ENCODE data around the gene PEX3. TPM values are rescaled to one million over a fixed set of nuclear protein-coding genes. Genes with fewer than 3 reads are reported as not detected.

The PEX3 gene
- total and polyA plus RNA-seq, 9 donors: 12.0 to 29.3 (median 18.1) TPM

DNA sequence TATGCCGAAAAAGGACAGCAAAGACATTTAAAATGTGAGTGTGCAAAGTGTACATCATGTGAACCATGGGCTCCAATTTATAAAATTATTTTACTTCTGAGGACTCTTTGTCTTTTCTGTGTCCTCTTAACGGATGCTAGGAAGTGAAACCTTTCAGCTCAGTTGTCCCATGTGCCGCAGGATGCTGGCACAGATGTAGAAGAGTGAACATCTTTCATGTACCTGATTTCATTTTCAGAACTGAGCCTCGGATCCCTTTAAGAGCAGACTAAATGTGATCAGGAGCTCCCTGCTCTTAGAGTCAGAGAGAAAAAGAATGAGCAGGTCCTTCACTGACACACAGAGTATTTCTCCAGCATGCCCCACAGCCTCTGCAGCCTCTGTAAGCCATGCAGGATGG, 88.5 kb downstream of the PEX3 start:
- WGBS, 3 donors: 94 to 95% (median 95%) methylated on average over 4 of the region's 4 CpGs

GRCh38 chr6:143539734-143540133, 89.1 kb downstream of the PEX3 start:
- Histone ChIP-seq H3K9me3 (no peaks in the 10 kb centered on the region), H3K4me3 (no peak overlapping the region), H3K27me3 (no peaks in the 10 kb centered on the region), H3K36me3 (no peaks in the 10 kb centered on the region), H3K27ac (no peak overlapping the region), H3K4me1 (ENCODE audit: insufficient read depth) (peaks cover 2% of the 10 kb centered on the region)
- intact Hi-C loops (cut with DNase I): no loop called here
- no peak for DNase-seq
- WGBS, 3 donors: 80 to 89% (median 84%) methylated on average over 7 of the region's 7 CpGs
- TF ChIP-seq POLR2A (IDR thresholded peaks at IDR 0.05) (no peak), EP300 (IDR thresholded peaks at IDR 0.05) (no peak)
- TF ChIP-seq, protein P1, sequence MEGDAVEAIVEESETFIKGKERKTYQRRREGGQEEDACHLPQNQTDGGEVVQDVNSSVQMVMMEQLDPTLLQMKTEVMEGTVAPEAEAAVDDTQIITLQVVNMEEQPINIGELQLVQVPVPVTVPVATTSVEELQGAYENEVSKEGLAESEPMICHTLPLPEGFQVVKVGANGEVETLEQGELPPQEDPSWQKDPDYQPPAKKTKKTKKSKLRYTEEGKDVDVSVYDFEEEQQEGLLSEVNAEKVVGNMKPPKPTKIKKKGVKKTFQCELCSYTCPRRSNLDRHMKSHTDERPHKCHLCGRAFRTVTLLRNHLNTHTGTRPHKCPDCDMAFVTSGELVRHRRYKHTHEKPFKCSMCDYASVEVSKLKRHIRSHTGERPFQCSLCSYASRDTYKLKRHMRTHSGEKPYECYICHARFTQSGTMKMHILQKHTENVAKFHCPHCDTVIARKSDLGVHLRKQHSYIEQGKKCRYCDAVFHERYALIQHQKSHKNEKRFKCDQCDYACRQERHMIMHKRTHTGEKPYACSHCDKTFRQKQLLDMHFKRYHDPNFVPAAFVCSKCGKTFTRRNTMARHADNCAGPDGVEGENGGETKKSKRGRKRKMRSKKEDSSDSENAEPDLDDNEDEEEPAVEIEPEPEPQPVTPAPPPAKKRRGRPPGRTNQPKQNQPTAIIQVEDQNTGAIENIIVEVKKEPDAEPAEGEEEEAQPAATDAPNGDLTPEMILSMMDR (IDR thresholded peaks at IDR 0.05): no peak

More for the DNA sequence above, 88.5 kb downstream of the PEX3 start:
- H3K4me3 ChIP-seq: no peak overlapping the region
- intact Hi-C loops (cut with DNase I): no loop called here
- TF ChIP-seq EP300 (IDR thresholded peaks at IDR 0.05): no peak
- TF ChIP-seq, protein P1 (IDR thresholded peaks at IDR 0.05): no peak
- no peak for TF ChIP-seq POLR2A (IDR thresholded peaks at IDR 0.05)
- no peaks in the 10 kb centered on the region for H3K9me3 ChIP-seq
- no peaks in the 10 kb centered on the region for H3K36me3 ChIP-seq
- no peak overlapping the region for H3K27ac ChIP-seq
- no peaks in the 10 kb centered on the region for H3K27me3 ChIP-seq
- DNase-seq: no peak
- peaks cover 2% of the 10 kb centered on the region for H3K4me1 ChIP-seq (ENCODE audit: insufficient read depth)

DNA sequence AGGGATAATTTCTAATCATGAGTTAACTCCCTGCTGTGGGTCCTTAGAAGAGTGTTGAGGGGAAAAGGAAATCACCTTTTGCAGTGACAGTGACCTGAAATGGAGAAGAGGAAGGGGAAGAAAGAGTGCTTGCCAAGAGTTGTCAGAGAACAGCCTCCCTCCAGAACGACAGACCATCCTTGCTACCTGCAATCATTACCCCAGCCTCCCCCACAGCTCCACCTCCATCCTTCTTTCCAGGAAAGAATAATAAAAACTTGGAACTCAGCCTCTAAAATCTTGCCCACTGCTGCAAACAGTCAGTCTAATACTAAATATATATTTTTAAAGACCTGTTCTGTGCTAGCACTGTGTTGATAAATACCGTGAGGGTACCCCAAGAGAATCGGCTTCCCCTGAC, 89.6 kb downstream of the PEX3 start:
- TF ChIP-seq EP300 (IDR thresholded peaks at IDR 0.05) (no peak), POLR2A (IDR thresholded peaks at IDR 0.05) (no peak)
- TF ChIP-seq, protein P1 (IDR thresholded peaks at IDR 0.05): no peak
- no peak overlapping the region for H3K27ac ChIP-seq
- H3K9me3 ChIP-seq: no peaks in the 10 kb centered on the region
- peaks cover 2% of the 10 kb centered on the region for H3K4me1 ChIP-seq (ENCODE audit: insufficient read depth)
- DNase-seq: no peak
- 34 to 54% (median 48%) methylated on average over 3 of the region's 3 CpGs for WGBS, 3 donors
- no peak overlapping the region for H3K4me3 ChIP-seq
- intact Hi-C loops (cut with DNase I): no loop called here
- no peaks in the 10 kb centered on the region for H3K27me3 ChIP-seq
- no peaks in the 10 kb centered on the region for H3K36me3 ChIP-seq

Small RNA genes lying within 50 kb of the gene (small RNA-seq; reads per million reads assigned to genes)
- gene RNA5SP221: not detected

Other genes with a start within 250 kb of the PEX3 start
- gene ADAT2, start 110 bp upstream of the PEX3 start, total RNA-seq: 1 to 10 TPM; 2.5 to 6.1 (median 4.6) TPM
- gene ADAT2, start 110 bp upstream of the PEX3 start, polyA plus RNA-seq: 1 to 10 TPM; 1.9 to 5.1 TPM
- 10 to 100 TPM; 23.2 to 55.5 (median 44.8) TPM for gene FUCA2, start 60.9 kb downstream of the PEX3 start, total RNA-seq
- 10 to 100 TPM; 34.6 to 68.1 TPM for gene FUCA2, start 60.9 kb downstream of the PEX3 start, polyA plus RNA-seq
- gene PHACTR2, start 227.2 kb downstream of the PEX3 start, total RNA-seq: 10 to 100 TPM; 29.0 to 76.2 (median 47.9) TPM
- 10 to 100 TPM in 1 of 2 donors, 1 to 10 TPM in 1; 9.8 to 21.4 TPM for gene PHACTR2, start 227.2 kb downstream of the PEX3 start, polyA plus RNA-seq

Data from ovary (tissue), 9 donors.